ENCODE results near the gene CCL4. TPM values are rescaled to one million over a fixed set of nuclear protein-coding genes. Genes with fewer than 3 reads are reported as not detected.
"Not testable (repeated sequence)": the region's sequence is repeated elsewhere in the genome, so short reads cannot be mapped to it uniquely, and the experiment has no call there.

The CCL4 gene
- total RNA-seq, 4 donors from 2014 or later, result 8.6 to 13.3 (median 11.3) TPM

- DNase-seq (ENCODE audit: low spot score) (no peak), ATAC-seq (ENCODE audit: low FRiP score) (no peak)
- TF ChIP-seq CTCF (IDR thresholded peaks at IDR 0.05), result no peak
Observed at GRCh38 chr17:36089339-36089865, 14.2 kb upstream of the CCL4 start.

GRCh38 chr17:36089888-36090836, 13.5 kb upstream of the CCL4 start, which contains the start of gene CCL3:
CCL3 (minus strand) TSS chr17:36090143; CDS start chr17:36090058, 85 bp downstream.
- ATAC-seq (ENCODE audit: low FRiP score) (no peak), DNase-seq (ENCODE audit: low spot score) (no peak)
- TF ChIP-seq CTCF (IDR thresholded peaks at IDR 0.05), result no peak

DNA sequence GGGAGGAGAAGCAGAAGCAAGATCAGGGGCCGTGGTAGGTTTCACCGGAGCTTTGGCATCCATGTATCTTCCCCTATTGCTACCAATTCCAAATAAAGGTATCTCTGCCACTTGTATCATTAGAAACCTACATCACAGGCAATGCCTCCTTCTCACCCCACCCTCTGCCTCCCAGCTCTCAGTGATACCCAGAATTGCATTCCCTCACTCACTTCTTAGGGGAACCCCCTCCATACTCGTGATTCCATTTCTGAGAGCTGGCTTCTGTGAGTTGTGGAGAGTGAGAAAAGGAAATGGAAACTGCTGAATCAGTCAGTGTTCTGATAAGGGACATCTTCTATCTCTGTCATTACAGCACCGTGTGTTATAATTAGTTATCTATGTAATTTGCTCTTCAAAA, 11.4 kb upstream of the CCL4 start:
- TF ChIP-seq CTCF (IDR thresholded peaks at IDR 0.05), result no peak
- DNase-seq (ENCODE audit: low spot score), result no peak
- ATAC-seq (ENCODE audit: low FRiP score), result no peak

DNA sequence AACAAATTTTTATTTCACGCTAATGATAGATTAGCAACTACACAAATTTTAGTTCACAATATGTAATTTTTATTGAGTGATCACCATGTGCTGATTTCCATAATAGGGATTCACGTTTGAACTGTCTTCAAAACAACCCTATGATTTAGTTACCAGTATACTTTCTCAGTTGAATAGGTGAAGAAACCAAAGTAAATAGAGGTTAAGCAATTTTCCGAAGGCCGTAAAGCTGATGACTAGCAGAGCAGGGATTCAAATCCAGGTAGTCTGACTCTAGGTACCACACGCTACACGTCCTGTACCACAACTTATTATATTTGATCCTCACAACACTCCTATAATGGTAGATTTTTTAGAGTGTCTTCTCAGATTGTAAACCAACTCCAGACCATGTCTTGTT, 10.9 kb upstream of the CCL4 start:
- not testable (repeated sequence) for DNase-seq (ENCODE audit: low spot score); ATAC-seq (ENCODE audit: low FRiP score)

- TF ChIP-seq CTCF (IDR thresholded peaks at IDR 0.05), result no peak
- ATAC-seq (ENCODE audit: low FRiP score) (no peak), DNase-seq (ENCODE audit: low spot score) (no peak)
Observed at GRCh38 chr17:36094232-36094631, 9.4 kb upstream of the CCL4 start.

DNA sequence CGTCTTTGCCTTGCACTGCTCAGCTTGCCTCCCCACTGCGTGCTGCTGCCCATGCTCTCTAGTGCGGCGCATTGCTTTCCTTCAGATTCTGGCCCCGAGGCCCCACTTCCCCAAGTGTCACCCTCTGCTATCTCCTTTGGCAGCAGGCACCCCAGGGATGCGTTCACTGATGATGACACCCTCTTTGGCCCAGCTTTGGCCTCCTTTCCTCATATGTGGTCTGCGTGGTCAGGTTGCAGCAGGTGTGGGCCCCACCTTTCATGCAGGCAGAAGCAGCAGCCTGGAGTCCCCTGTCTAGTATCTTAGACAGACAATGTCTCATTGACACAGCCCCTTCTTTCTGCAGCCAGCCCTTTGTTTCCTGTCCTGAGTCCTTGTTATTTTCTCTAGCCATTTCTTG, 8.9 kb upstream of the CCL4 start:
- ATAC-seq (ENCODE audit: low FRiP score) (no peak), DNase-seq (ENCODE audit: low spot score) (no peak)
- no peak for TF ChIP-seq CTCF (IDR thresholded peaks at IDR 0.05)

DNA sequence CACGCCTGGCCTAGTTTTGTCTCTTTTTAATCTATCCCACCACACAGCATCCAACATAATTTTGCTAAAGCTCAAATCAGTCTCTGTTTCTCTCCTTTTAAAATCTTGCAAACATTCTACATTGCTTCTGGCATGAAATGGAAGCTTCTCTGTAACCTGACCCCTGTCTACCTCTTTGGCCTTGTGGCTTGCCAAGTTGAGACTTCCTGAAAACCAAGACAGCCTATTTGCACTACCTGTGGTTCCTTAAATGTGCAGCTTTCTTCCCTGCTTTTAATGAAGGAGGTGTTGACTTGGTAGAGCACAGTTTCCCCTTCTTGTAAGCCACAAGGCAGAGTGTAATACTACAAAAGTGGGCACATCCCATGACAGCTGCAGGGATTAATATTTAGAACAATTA, 7.6 kb upstream of the CCL4 start:
- DNase-seq (ENCODE audit: low spot score) (no peak), ATAC-seq (ENCODE audit: low FRiP score) (no peak)
- no peak for TF ChIP-seq CTCF (IDR thresholded peaks at IDR 0.05)

GRCh38 chr17:36099004-36099403, 4.6 kb upstream of the CCL4 start:
- DNase-seq (ENCODE audit: low spot score); ATAC-seq (ENCODE audit: low FRiP score): not testable (repeated sequence)

DNA sequence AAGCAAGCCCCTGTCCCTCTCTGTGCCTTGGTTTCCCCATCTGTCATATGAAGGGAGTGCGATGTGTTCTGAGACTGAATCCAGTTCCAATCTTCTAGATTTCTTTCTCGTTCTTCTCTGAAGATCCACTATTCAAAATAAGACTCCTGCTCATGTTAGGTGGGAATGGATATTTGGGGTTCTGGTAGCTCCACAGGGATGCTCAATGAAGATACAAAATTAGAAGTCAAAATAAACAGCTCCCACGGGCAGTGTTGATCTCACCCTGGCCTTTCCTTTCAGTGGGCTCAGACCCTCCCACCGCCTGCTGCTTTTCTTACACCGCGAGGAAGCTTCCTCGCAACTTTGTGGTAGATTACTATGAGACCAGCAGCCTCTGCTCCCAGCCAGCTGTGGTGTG, 619 bp downstream of the CCL4 start:
- not testable (repeated sequence) for DNase-seq (ENCODE audit: low spot score); ATAC-seq (ENCODE audit: low FRiP score)
